Keratinocyte (primary cell): ENCODE results near the gene SKIC2. TPM values are rescaled to one million over a fixed set of nuclear protein-coding genes. Genes with fewer than 3 reads are reported as not detected.

ENCODE experiments used
- DNase-seq: peaks from one replicate; pipeline ENCODE4 v3.0.0-alpha.2; 2011; ENCODE audit warnings: low read depth, missing footprints, low spot score
- FAIRE-seq: peaks from 2 replicates; lab custom pipeline; 2011; peaks lifted over from hg19 to GRCh38; lab: Jason Lieb, UNC
- H2AFZ ChIP-seq: 2 replicates; pipeline ENCODE4 v1.6.0; 2012; ENCODE audit warnings: low read length, control low read depth, inconsistent platforms; ENCODE audit not compliant: control insufficient read depth
- H3K27ac ChIP-seq: 2 replicates; pipeline ENCODE4 v1.5.1; 2011; ENCODE audit warnings: low read length; ENCODE audit not compliant: control insufficient read depth, insufficient read depth
- H3K27me3 ChIP-seq: 3 replicates; pipeline ENCODE4 v1.6.0; 2011; ENCODE audit warnings: low read length; ENCODE audit not compliant: control insufficient read depth, insufficient read depth; ENCODE audit errors: extremely low read depth
- H3K36me3 ChIP-seq, 2 experiments: 2 replicates in 1 of 2; 3 replicates in 1 of 2; pipeline ENCODE4 v1.5.1; 2011; ENCODE audit warnings: low read length in 2 of 2, mild to moderate bottlenecking in 1 of 2; ENCODE audit not compliant: control insufficient read depth in 2 of 2, insufficient read depth in 2 of 2; ENCODE audit errors: extremely low read depth in 1 of 2
- H3K4me1 ChIP-seq: 3 replicates; pipeline ENCODE4 v1.5.1; 2011; ENCODE audit warnings: low read length; ENCODE audit not compliant: control insufficient read depth, insufficient read depth; ENCODE audit errors: extremely low read depth
- H3K4me2 ChIP-seq: 3 replicates; pipeline ENCODE4 v1.6.0; 2011; ENCODE audit warnings: low read depth, low read length; ENCODE audit not compliant: control insufficient read depth, insufficient read depth; ENCODE audit errors: extremely low read depth
- H3K4me3 ChIP-seq, 3 experiments: fragments of 200-600 bp in 1 of 3; sonication (generic) in 1 of 3; 2 replicates in 2 of 3; 3 replicates in 1 of 3; pipeline ENCODE4 v1.5.1; 2011 to 2016; ENCODE audit warnings: low read length in 3 of 3, mild to moderate bottlenecking in 3 of 3, control low read depth in 2 of 3, inconsistent platforms in 1 of 3, low read depth in 1 of 3, mixed read lengths in 1 of 3, mixed run types in 1 of 3, moderate library complexity in 1 of 3; ENCODE audit not compliant: control insufficient read depth in 2 of 3, insufficient read depth in 2 of 3; ENCODE audit errors: extremely low read depth in 1 of 3
- H3K79me2 ChIP-seq: 2 replicates; pipeline ENCODE4 v1.6.0; 2012; ENCODE audit warnings: low read length; ENCODE audit not compliant: control insufficient read depth, insufficient read depth
- H3K9ac ChIP-seq: 3 replicates; pipeline ENCODE4 v1.6.0; 2011; ENCODE audit warnings: low read length; ENCODE audit not compliant: control insufficient read depth, insufficient read depth; ENCODE audit errors: extremely low read depth
- H3K9me1 ChIP-seq: 3 replicates; pipeline ENCODE4 v1.6.0; 2011; ENCODE audit warnings: low read length; ENCODE audit not compliant: control insufficient read depth, insufficient read depth; ENCODE audit errors: extremely low read depth
- H3K9me3 ChIP-seq: 2 replicates; pipeline ENCODE4 v1.5.1; 2012; ENCODE audit warnings: low read depth, low read length; ENCODE audit not compliant: control insufficient read depth
- H4K20me1 ChIP-seq: 3 replicates; pipeline ENCODE4 v1.6.0; 2011; ENCODE audit warnings: low read length; ENCODE audit not compliant: control insufficient read depth, insufficient read depth; ENCODE audit errors: extremely low read depth
- CTCF ChIP-seq, 3 experiments: IDR thresholded peaks in 1 of 3; conservative IDR thresholded peaks in 1 of 3; optimal IDR thresholded peaks in 1 of 3; 2 replicates in 2 of 3; 3 replicates in 1 of 3; pipeline versions ENCODE3 to v1.5.1; 2011; ENCODE audit warnings: low read length in 3 of 3, mild to moderate bottlenecking in 3 of 3, moderate library complexity in 2 of 3, control low read depth in 1 of 3, inconsistent platforms in 1 of 3; ENCODE audit not compliant: insufficient read depth in 2 of 3; ENCODE audit errors: extremely low read depth in 1 of 3
- EZH2 ChIP-seq: IDR thresholded peaks from one replicate; pipeline ENCODE4 v1.6.1; 2012; ENCODE audit warnings: inconsistent platforms, mild to moderate bottlenecking, low read length, moderate library complexity
- dilution Hi-C: fragments of 300-500 bp; cut with MboI; formaldehyde crosslinking; loops from one replicate; pipeline ENCODE4 v1.7.0; 2020; ENCODE audit warnings: low sequenced_read_pairs; ENCODE audit not compliant: extremely low pct_ligation_motif_present
- polyA plus RNA-seq, 5 experiments: library from polyadenylated mRNA; depleted of rRNA in 3 of 5; stranded (reverse) in 3 of 5; stranded (forward) in 1 of 5; unstranded in 1 of 5; fragments of >200 nt; gene quantifications; 1 replicate in 1 of 5; 2 replicates in 3 of 5; 3 replicates in 1 of 5; pipeline versions ENCODE4 v1.2.1 to v1.2.3, GENCODE V29; 2011 to 2012; ENCODE audit warnings: missing spikeins in 2 of 5, low read depth in 1 of 5, low replicate concordance in 1 of 5

The SKIC2 gene
- polyA plus RNA-seq, 1 donor (not counting 4 experiments of a cell fraction or from before 2014, with no cell fraction given), result 24.5 TPM

GRCh38 chr6:31922942-31923341 lies 36.0 kb upstream of the SKIC2 start:
- H3K79me2 ChIP-seq, result no peaks in the 10 kb centered on the region
- no peak overlapping the region for H3K4me2 ChIP-seq
- H3K9me1 ChIP-seq, result no peaks in the 10 kb centered on the region
- no peak overlapping the region for H3K27ac ChIP-seq
- FAIRE-seq, result no peak
- H3K36me3 ChIP-seq, result no peaks in the 10 kb centered on the region
- DNase-seq, result no peak
- H3K4me3 ChIP-seq, result no peak overlapping the region
- H4K20me1 ChIP-seq, result no peaks in the 10 kb centered on the region
- dilution Hi-C loops, result no loop called here
- H3K27me3 ChIP-seq, result peaks cover 7% of the 10 kb centered on the region
- H2AFZ ChIP-seq, result no peak overlapping the region
- H3K4me1 ChIP-seq, result no peaks in the 10 kb centered on the region
- TF ChIP-seq EZH2, result no peak
- peak in 2 of 3 experiments; percentile 10 to 35 for TF ChIP-seq CTCF (optimal IDR thresholded peaks at IDR 0.05 in 1 of 3, IDR thresholded peaks at IDR 0.05 in 1 of 3, conservative IDR thresholded peaks at IDR 0.05 in 1 of 3; ENCODE audit: extremely low read depth in 1 of 3, insufficient read depth in 2 of 3, low read length in 3 of 3)
- H3K9ac ChIP-seq, result no peak overlapping the region
- no peaks in the 10 kb centered on the region for H3K9me3 ChIP-seq

- Histone ChIP-seq H3K36me3 (no peaks in the 10 kb centered on the region), H3K9me3 (no peaks in the 10 kb centered on the region), H3K9ac (no peak within 1 kb of the TSS), H2AFZ (no peak within 1 kb of the TSS), H3K9me1 (no peaks in the 10 kb centered on the region), H3K4me2 (no peak within 1 kb of the TSS), H4K20me1 (no peaks in the 10 kb centered on the region), H3K27me3 (peaks cover 7% of the 10 kb centered on the region), H3K4me3 (no peak within 1 kb of the TSS), H3K79me2 (no peaks in the 10 kb centered on the region), H3K4me1 (no peaks in the 10 kb centered on the region), H3K27ac (no peak within 1 kb of the TSS)
- DNase-seq, result no peak
- TF ChIP-seq CTCF (optimal IDR thresholded peaks at IDR 0.05 in 1 of 3, IDR thresholded peaks at IDR 0.05 in 1 of 3, conservative IDR thresholded peaks at IDR 0.05 in 1 of 3; ENCODE audit: extremely low read depth in 1 of 3, insufficient read depth in 2 of 3, low read length in 3 of 3), result no peak
- no peak for TF ChIP-seq EZH2
- FAIRE-seq, result no peak
- dilution Hi-C loops, result no loop called here
Measured at GRCh38 chr6:31927242-31927862, 31.6 kb upstream of the SKIC2 start, which contains the start of gene C2. TSS of gene C2 (plus strand) at chr6:31927717. CDS start at chr6:31927753, 36 bp downstream.
